Occipital lobe (tissue), 2 donors: Measurements from ENCODE around the gene PRRT1. TPM values are rescaled to one million over a fixed set of nuclear protein-coding genes. Genes with fewer than 3 reads are reported as not detected.
"Not testable (repeated sequence)": the region's sequence is repeated elsewhere in the genome, so short reads cannot be mapped to it uniquely, and the experiment has no call there.

Experiments used
- DNase-seq: peaks from one replicate; lab custom pipeline; 2025; lab: John Stamatoyannopoulos, UW
- total RNA-seq: library from RNA; depleted of rRNA; stranded (reverse); fragments of >200 nt; gene quantifications from one replicate; pipeline ENCODE4 v1.2.3, GENCODE V29; 2014

The PRRT1 gene
- total RNA-seq, 1 donor from 2014 or later, result 0.78 TPM

GRCh38 chr6:32188381-32189068 is 36.8 kb upstream of the PRRT1 start:
- DNase-seq, result no peak

- not testable (repeated sequence) for DNase-seq
Measured at GRCh38 chr6:32187725-32188380, 36.1 kb upstream of the PRRT1 start.

GRCh38 chr6:32187009-32187709 is 35.4 kb upstream of the PRRT1 start:
- DNase-seq, result no peak

GRCh38 chr6:32186151-32186840 is 34.6 kb upstream of the PRRT1 start:
- DNase-seq, result not testable (repeated sequence)

GRCh38 chr6:32185681-32186131 is 34.0 kb upstream of the PRRT1 start:
- not testable (repeated sequence) for DNase-seq

- no peak for DNase-seq
Measured at GRCh38 chr6:32184084-32184640, 32.4 kb upstream of the PRRT1 start, which contains the start of gene AGER. AGER (minus strand) TSS chr6:32184253; CDS start chr6:32184222, 31 bp downstream.

GRCh38 chr6:32183483-32184083 is 31.8 kb upstream of the PRRT1 start:
- no peak for DNase-seq

GRCh38 chr6:32183030-32183429 is 31.3 kb upstream of the PRRT1 start:
- no peak for DNase-seq

GRCh38 chr6:32182555-32182981 is 30.8 kb upstream of the PRRT1 start:
- no peak for DNase-seq

- DNase-seq, result no peak
Measured at GRCh38 chr6:32181915-32182529, 30.3 kb upstream of the PRRT1 start.

- no peak for DNase-seq
Measured at GRCh38 chr6:32181148-32181702, 29.5 kb upstream of the PRRT1 start.

GRCh38 chr6:32179766-32180405 is 28.1 kb upstream of the PRRT1 start:
- no peak for DNase-seq

GRCh38 chr6:32178547-32179440 is 27.1 kb upstream of the PRRT1 start:
- no peak for DNase-seq

- peak; percentile 99 for DNase-seq
Measured at GRCh38 chr6:32177788-32178546, 26.2 kb upstream of the PRRT1 start, which contains the start of gene RNF5. RNF5 (plus strand) TSS chr6:32178405; CDS start chr6:32178512, 107 bp downstream.

- no peak for DNase-seq
Measured at GRCh38 chr6:32177183-32177787, 25.5 kb upstream of the PRRT1 start.

- DNase-seq, result no peak
Measured at GRCh38 chr6:32176476-32177182, 24.9 kb upstream of the PRRT1 start.
